CD4-positive, alpha-beta T cell (primary cell): ENCODE measurements around the gene KCNE1. TPM values are rescaled to one million over a fixed set of nuclear protein-coding genes. Genes with fewer than 3 reads are reported as not detected.
"Not testable (repeated sequence)": the region's sequence is repeated elsewhere in the genome, so short reads cannot be mapped to it uniquely, and the experiment has no call there.

Experiments used
- ATAC-seq: fragments of 200-7000 bp; cut with Tn5 transposase; one replicate; pipeline ENCODE4 v1.10.0; 2022; ENCODE audit warnings: mild to moderate bottlenecking; ENCODE audit not compliant: poor library complexity
- CTCF ChIA-PET: fragments of 350-600 bp; sonication (Branson Sonifier 250); formaldehyde crosslinking; loops from one replicate; lab custom pipeline; 2021; ENCODE audit warnings: antibody characterized with exemption, inconsistent platforms; lab: Charles Lee
- POLR2A ChIA-PET: fragments of 350-600 bp; sonication (Branson Sonifier 250); formaldehyde crosslinking; loops from one replicate; lab custom pipeline; 2021; ENCODE audit warnings: antibody characterized with exemption, inconsistent platforms; lab: Charles Lee
- DNase-seq, 14 experiments: peaks; one replicate each; pipeline ENCODE4 v3.0.0-alpha.2; 2013 to 2020; ENCODE audit warnings: mixed read lengths in 2 of 14
- H3K27ac ChIP-seq, 2 donors: one replicate each; pipeline versions ENCODE4 v1.5.1 to v1.7.0; 2013; ENCODE audit warnings: low read length in 2 of 2, low read depth in 1 of 2, mild to moderate bottlenecking in 1 of 2
- H3K27me3 ChIP-seq, 2 experiments: 1 replicate in 1 of 2; 2 replicates in 1 of 2; pipeline versions ENCODE4 v1.6.1 to v1.7.0; 2013; ENCODE audit warnings: low read length in 2 of 2, control low read depth in 1 of 2, mild to moderate bottlenecking in 1 of 2, moderate library complexity in 1 of 2; ENCODE audit not compliant: insufficient read depth in 2 of 2, control insufficient read depth in 1 of 2
- H3K36me3 ChIP-seq: one replicate; pipeline ENCODE4 v1.6.1; 2013; ENCODE audit warnings: low read length, control low read depth; ENCODE audit not compliant: insufficient read depth
- H3K4me1 ChIP-seq: one replicate; pipeline ENCODE4 v1.6.1; 2013; ENCODE audit warnings: low read length, control low read depth; ENCODE audit not compliant: insufficient read depth
- H3K4me3 ChIP-seq: one replicate; pipeline ENCODE4 v1.5.1; 2013; ENCODE audit warnings: mild to moderate bottlenecking, low read length, moderate library complexity
- H3K9me3 ChIP-seq, 2 experiments: 1 replicate in 1 of 2; 2 replicates in 1 of 2; pipeline versions ENCODE4 v1.6.1 to v1.7.0; 2013; ENCODE audit warnings: low read length in 2 of 2, mild to moderate bottlenecking in 2 of 2, control low read depth in 1 of 2, moderate library complexity in 1 of 2; ENCODE audit not compliant: control insufficient read depth in 1 of 2, insufficient read depth in 1 of 2
- H3K27ac Mint-ChIP-seq: one replicate; pipeline ENCODE4 v1.8.0; 2020; ENCODE audit warnings: mixed read lengths
- H3K27me3 Mint-ChIP-seq: one replicate; pipeline ENCODE4 v1.8.0; 2021; ENCODE audit warnings: mixed read lengths
- H3K36me3 Mint-ChIP-seq: one replicate; pipeline ENCODE4 v1.8.0; 2021; ENCODE audit warnings: low read depth, mixed read lengths
- H3K4me1 Mint-ChIP-seq: one replicate; pipeline ENCODE4 v1.8.0; 2021; ENCODE audit warnings: low read depth, mixed read lengths
- H3K4me3 Mint-ChIP-seq: one replicate; pipeline ENCODE4 v1.8.0; 2020; ENCODE audit warnings: mild to moderate bottlenecking, mixed read lengths
- H3K9me3 Mint-ChIP-seq: one replicate; pipeline ENCODE4 v1.8.0; 2020; ENCODE audit warnings: mixed read lengths
- intact Hi-C, 2 experiments: fragments of 100-400 bp; cut with DNase I in 1 of 2; cut with micrococcal nuclease in 1 of 2; formaldehyde crosslinking; loops; one replicate each; pipeline versions ENCODE4 v1.15.1 to v1.9.0; 2023 to 2025; cut with DNase I, micrococcal nuclease
- total RNA-seq, 174 experiments: library from RNA in 2 of 174; stranded (reverse) in 2 of 174; gene quantifications; one replicate each; pipeline ENCODE4 v1.2.3 and lab custom pipeline; 2021 to 2026

Gene KCNE1
- total RNA-seq, 2 experiments from 2014 or later, result not detected

DNA sequence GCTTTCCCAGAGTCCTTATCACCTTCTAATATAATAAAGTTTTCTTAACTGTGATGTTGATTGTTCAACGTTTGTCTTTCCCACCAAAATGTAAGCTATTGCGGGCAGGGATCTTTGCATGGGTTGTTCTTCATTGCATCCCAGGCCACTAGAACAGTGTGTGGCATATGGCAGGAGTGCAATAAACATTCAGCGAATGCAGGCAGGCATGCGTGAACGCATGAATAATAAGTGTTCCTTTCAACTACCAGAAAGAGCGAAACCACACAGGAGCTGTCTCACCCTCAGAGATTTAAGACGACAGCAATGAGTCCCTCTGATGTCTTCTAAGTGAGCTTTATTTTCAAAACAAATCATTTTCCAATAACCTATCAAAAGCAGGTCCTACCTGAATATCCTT lies 53.7 kb downstream of the KCNE1 start:
- ATAC-seq, POLR2A ChIA-PET, H3K27me3 Mint-ChIP-seq, H3K9me3 Mint-ChIP-seq, H3K27ac Mint-ChIP-seq, H3K9me3 ChIP-seq, H3K4me1 Mint-ChIP-seq, H3K27ac ChIP-seq, CTCF ChIA-PET, H3K4me3 Mint-ChIP-seq, H3K36me3 ChIP-seq, H3K36me3 Mint-ChIP-seq, H3K4me3 ChIP-seq, H3K27me3 ChIP-seq, H3K4me1 ChIP-seq, intact Hi-C loops, DNase-seq: not testable (repeated sequence)

DNA sequence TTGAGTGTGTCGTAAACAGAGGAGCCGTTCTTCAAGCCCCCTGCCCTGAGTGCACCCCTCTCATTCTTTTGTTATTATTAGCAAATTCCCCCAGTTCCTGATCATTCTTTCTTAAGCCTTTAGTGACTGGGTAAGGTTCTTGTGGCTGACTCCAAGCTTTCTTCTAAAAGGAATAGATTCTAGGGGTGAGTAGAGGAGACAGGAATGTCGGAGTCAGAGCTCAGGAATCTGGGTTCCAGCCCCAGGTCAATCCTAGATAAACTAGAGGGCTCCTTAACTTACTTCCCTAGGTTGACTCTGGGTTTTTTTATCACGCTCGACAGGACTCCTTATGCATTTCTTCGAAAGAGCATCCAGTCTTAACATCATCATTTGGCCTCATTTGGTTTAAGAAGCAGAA lies 55.8 kb downstream of the KCNE1 start:
- intact Hi-C loops, result not testable (repeated sequence)

DNA sequence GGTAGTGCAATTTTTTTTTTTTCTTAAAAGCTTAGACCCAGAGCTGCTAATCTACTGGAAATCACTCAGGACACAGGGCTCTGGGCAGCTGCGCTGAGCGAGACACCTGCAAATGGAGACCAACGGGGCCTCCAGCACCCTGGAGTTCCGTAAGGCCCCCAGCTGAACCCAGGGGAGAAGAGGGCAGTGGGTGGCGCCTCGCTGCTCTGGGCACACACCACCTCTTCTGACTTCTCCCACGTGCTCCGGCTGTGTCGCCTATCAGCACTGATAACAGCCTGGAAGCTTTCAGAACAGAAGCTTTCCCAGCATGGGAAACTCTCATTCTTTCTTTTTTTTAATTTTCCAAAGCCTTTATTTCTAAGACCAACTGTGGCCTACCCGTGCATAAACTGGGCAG lies 56.4 kb downstream of the KCNE1 start:
- H3K9me3 ChIP-seq, H3K4me1 ChIP-seq, H3K27ac Mint-ChIP-seq, H3K36me3 Mint-ChIP-seq, H3K4me3 ChIP-seq, H3K4me3 Mint-ChIP-seq, H3K4me1 Mint-ChIP-seq, H3K36me3 ChIP-seq, H3K9me3 Mint-ChIP-seq, ATAC-seq, DNase-seq, H3K27me3 ChIP-seq, H3K27me3 Mint-ChIP-seq, intact Hi-C loops, H3K27ac ChIP-seq, POLR2A ChIA-PET, CTCF ChIA-PET: not testable (repeated sequence)

More for the DNA sequence above, 55.8 kb downstream of the KCNE1 start:
- H3K9me3 ChIP-seq, H3K36me3 ChIP-seq, H3K27me3 Mint-ChIP-seq, H3K4me3 Mint-ChIP-seq, CTCF ChIA-PET, H3K4me1 ChIP-seq, H3K4me1 Mint-ChIP-seq, H3K4me3 ChIP-seq, ATAC-seq, H3K9me3 Mint-ChIP-seq, H3K27ac Mint-ChIP-seq, H3K36me3 Mint-ChIP-seq, H3K27me3 ChIP-seq, H3K27ac ChIP-seq, POLR2A ChIA-PET, DNase-seq: not testable (repeated sequence)

DNA sequence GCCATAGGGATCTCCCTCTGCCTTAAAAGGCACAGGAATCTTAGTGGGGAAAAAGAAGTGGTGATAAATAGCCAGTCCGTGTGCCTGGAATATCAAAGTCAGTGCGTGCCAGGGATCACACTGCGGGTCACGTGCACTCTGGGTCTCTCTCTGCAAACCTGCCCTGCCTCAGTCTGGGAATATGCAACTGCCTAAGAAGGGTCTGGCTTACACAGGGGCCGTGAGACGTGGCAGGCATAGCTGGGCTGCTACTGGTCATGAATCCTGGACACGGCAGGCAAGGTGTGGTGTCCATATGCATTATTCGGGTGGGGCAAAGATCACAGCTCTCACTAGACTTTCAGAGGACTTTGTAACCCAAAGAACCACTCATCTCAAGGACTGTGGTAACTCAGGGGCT lies 65.0 kb downstream of the KCNE1 start:
- H3K4me1 ChIP-seq, H3K4me1 Mint-ChIP-seq, H3K27ac ChIP-seq, DNase-seq, H3K4me3 ChIP-seq, H3K9me3 ChIP-seq, ATAC-seq, H3K36me3 ChIP-seq, H3K27me3 ChIP-seq, H3K27ac Mint-ChIP-seq, H3K36me3 Mint-ChIP-seq, H3K4me3 Mint-ChIP-seq, H3K9me3 Mint-ChIP-seq, CTCF ChIA-PET, POLR2A ChIA-PET, H3K27me3 Mint-ChIP-seq, intact Hi-C loops: not testable (repeated sequence)

DNA sequence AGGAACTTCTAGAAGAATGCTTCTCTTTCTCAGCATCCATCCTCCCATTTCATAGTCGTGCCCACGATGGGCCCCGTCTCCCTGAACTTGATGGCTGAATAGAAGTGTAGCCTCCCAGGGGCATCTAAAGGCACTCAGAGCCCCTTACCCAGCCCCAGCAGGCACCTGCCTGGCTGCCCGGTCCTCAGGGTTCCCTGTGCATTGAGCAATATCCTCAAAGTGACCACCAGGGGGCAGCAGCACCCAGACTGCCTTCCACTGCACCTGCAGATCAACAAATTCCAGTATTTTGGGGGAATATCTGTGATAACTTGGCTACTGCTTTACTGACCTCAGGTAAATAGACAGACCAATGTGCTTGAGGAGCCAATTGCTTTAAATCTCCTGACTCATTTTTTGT lies 68.5 kb downstream of the KCNE1 start:
- intact Hi-C loops, H3K4me1 Mint-ChIP-seq, CTCF ChIA-PET, H3K4me3 ChIP-seq, H3K36me3 Mint-ChIP-seq, H3K4me3 Mint-ChIP-seq, H3K36me3 ChIP-seq, ATAC-seq, H3K27me3 ChIP-seq, H3K27me3 Mint-ChIP-seq, H3K27ac ChIP-seq, DNase-seq, H3K27ac Mint-ChIP-seq, H3K9me3 Mint-ChIP-seq, H3K9me3 ChIP-seq, H3K4me1 ChIP-seq, POLR2A ChIA-PET: not testable (repeated sequence)

DNA sequence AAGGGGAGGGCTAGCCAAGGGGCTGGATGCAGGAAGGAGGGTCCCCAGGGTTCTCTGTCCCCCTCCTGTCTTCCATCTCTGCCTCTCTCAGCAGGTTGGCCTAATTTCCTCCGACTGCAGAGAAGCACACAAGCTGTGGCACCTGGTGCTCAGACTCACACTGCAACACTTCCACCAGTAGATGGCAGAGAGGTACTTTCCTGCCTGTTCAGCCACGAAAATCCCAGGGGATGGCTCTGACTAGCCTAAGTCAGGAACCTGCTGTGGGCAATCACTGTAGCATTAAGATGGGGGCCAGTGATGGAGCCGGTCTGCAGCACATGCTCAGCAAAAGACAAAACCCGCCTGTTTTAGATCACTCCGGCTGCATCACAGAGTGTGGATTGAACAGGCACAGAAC lies 82.3 kb downstream of the KCNE1 start:
- POLR2A ChIA-PET, H3K9me3 ChIP-seq, H3K27me3 ChIP-seq, ATAC-seq, H3K4me1 ChIP-seq, DNase-seq, intact Hi-C loops, H3K36me3 ChIP-seq, H3K27me3 Mint-ChIP-seq, H3K27ac ChIP-seq, H3K27ac Mint-ChIP-seq, H3K4me1 Mint-ChIP-seq, H3K9me3 Mint-ChIP-seq, H3K4me3 ChIP-seq, CTCF ChIA-PET, H3K4me3 Mint-ChIP-seq, H3K36me3 Mint-ChIP-seq: not testable (repeated sequence)

DNA sequence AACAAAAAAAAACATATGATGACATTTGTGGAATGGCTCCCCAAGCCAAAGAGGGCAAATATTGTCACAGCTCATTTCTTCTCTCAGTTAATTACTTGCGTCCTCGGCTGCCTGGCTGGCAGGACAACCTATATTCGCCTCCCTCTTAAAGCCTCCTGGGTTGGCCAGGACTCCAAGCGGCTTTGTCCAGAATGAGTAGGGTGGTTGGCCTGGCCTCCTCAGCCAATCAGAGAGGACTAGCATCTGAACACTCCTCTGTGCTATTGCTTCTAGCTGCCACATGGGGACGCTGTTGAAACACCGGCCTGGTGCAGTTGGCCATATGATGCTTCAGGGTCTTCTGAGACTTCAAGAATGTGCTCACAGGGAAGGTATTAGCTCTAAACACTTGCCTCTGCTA lies 83.6 kb downstream of the KCNE1 start:
- H3K27me3 ChIP-seq, H3K4me3 Mint-ChIP-seq, CTCF ChIA-PET, H3K27me3 Mint-ChIP-seq, intact Hi-C loops, H3K4me1 ChIP-seq, H3K36me3 Mint-ChIP-seq, H3K9me3 ChIP-seq, H3K4me3 ChIP-seq, H3K4me1 Mint-ChIP-seq, H3K27ac Mint-ChIP-seq, POLR2A ChIA-PET, H3K9me3 Mint-ChIP-seq, H3K36me3 ChIP-seq, DNase-seq, H3K27ac ChIP-seq, ATAC-seq: not testable (repeated sequence)
